Activated effector memory CD4-positive, alpha-beta T cell treated with anti-CD3 and anti-CD28 coated beads, Interleukin-2, amount 50 U/mL, for 16 hours (primary cell): Measurements from ENCODE around the gene TJP3.
"Not testable (repeated sequence)": the region's sequence is repeated elsewhere in the genome, so short reads cannot be mapped to it uniquely, and the experiment has no call there.

Experiments
- DNase-seq: peaks from one replicate; pipeline ENCODE4 v3.0.0-alpha.2; 2020

The TJP3 gene

DNA sequence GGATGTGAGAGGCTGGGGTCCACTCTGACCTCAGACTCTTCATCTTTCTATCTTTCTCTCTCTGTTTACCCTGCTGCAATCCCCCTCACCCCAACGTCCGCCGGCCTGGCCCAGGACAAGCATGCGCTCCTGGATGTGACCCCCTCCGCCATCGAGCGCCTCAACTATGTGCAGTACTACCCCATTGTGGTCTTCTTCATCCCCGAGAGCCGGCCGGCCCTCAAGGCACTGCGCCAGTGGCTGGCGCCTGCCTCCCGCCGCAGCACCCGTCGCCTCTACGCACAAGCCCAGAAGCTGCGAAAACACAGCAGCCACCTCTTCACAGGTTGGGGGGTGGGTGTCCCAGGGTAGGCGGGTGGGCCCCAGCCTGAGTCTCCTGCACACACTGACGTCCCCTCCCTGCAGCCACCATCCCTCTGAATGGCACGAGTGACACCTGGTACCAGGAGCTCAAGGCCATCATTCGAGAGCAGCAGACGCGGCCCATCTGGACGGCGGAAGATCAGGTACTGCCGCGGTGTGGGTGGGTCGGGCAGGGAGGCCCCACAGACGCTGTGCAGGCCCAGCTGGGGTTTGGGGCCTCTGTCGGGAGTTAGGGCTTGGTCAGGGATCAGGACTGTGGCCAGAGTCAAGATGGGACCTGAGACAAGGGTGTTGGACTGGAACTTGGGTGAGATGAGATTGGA, 38.3 kb downstream of the TJP3 start:
- no peak for DNase-seq

DNA sequence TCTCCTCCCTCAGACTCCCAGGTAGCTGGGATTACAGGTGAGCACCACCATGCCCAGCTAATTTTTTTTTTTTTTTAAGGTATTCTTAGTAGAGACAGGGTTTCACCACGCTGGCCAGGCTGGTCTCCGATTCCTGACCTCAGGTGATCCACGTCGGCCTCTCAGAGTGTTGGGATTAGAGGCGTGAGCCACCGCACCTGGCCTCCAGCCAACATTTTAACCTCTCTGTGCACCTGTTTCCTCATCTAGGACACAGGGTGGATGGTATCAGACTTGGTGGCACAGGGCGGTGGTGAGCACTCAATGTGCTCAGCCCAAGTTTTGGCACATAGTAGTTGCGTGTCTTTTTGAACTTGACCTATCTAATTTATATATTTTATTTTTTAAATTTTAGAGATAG, 40.8 kb downstream of the TJP3 start:
- no peak for DNase-seq

DNA sequence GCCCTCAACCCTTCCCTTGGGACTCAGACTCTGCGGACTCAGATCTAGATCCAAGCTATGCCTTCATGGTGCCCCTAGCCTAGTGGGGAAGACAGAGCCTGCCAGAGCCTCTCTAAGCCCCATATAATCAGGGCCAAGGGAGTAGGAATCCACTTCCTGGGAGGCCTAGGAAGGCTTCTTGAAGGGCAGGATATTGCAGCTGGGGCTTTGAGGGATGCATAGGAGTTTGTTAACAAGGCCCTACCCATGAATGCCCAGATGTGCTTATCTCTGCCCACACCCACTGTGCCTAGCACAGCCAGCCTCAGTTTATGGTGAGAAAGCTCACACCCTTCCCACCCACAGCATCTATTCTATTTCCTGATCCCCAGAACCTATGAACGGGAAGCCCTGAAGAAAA, 42.0 kb downstream of the TJP3 start:
- no peak for DNase-seq

DNA sequence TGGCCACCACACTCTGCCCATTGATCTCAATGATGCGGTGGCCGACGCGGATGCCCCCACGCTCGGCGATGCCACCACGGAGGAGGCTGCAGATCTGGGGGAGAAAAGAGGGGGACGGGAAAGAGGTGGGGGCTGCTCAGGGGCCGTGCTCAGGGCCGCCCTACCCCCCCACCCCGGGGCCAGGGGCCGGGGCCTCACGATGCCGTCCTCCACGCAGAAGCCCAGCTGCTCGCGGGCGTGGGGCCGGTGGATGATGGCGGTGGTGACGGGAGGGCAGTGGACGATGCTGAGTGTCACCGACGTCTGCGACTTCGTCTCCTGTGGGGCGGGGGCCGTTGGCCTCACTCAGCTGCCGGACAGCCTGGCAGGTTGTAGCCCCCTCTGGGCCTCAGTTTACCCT, 43.1 kb downstream of the TJP3 start:
- DNase-seq, result no peak

DNA sequence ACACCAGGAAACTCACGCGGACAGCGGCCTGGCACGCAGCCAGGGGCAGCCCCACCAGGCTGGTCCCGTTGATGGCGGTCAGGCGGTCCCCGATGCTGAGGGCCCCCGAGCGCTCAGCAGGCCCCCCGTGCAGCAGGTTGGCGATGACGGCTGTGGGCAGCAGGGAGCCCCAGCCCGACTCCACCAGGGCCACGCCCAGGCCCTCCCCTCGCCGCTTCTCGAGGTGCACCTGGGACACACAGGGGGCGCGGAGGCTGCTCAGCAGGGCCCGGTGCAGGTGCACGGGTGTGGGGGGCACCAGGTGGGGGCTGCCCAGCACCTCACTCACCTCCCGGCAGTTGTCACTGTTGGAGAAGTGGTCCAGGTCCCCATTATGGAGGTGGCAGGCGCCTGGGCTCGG, 44.3 kb downstream of the TJP3 start:
- no peak for DNase-seq

DNA sequence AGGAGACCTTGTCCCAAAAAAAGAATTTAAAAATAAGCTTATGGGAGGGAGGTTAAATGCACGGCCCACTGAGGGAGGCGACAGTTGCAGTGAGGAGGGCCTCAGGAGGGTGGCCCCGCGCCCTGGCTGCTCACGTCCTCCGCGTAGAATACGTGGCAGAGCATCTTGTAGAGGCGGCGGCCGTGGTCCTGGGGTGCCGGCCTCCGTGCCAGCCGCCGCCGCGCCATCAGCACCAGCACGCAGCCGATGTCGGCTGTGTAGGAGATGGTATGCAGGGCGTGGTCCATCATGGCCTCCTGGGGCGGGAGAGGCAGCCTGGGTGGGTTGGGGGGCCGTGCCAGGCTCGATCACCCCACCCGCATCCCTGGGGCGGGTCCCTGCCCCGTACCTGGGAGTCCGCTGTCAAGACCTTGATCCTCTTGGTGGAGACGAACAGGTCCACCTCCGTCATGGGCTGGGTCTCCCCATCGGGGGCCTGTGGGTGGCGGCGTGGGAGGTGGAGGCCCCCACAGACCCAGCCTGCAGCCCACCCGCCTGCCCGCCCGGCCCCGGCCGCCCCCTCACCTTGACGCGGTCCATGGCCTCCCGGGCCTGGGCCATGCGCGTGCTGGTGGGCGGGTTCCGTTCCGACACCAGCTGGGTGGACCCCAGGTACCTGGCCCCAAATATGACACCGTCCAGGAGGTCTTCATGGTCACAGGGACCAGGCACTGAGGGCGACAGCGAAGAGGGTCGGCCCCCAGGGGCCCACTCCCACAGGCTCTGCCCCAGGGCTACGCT, 45.6 kb downstream of the TJP3 start:
- DNase-seq, result no peak

DNA sequence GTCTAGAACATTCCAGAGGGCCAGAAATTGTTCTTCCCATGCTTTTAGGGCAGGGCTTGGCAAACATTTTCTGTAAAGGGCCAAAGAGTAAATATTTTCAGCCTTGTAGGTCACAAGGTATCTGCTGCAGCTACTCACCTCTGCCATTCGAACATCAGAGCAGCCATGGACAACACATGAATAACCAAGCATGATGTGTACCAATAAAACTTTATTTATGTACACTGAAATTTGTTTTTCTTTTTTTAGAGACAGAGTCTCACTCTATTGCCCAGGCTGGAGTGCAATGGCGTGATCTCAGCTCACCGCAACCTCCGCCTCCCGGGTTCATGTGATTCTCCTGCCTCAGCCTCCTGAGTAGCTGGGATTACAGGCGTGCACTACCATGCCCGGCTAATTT, 49.5 kb downstream of the TJP3 start:
- DNase-seq, result not testable (repeated sequence)

DNA sequence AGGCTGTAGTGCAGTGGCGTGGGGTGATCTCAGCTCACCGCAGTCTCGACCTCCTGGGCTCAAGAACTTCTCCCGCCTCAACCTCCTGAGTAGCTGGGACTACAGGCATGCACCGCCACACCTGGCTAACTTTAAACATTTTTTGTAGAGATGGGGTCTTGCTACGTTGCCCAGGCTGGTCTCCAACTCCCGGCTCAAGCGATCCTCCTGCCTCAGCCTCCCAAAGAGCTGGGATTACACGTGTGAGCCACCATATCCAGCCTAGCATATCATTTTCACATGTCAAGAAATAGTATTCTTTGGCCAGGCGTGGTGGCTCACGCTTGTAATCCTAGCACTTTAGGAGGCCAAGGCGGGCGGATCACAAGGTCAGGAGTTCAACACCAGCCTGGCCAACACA, 50.1 kb downstream of the TJP3 start:
- DNase-seq, result not testable (repeated sequence)

DNA sequence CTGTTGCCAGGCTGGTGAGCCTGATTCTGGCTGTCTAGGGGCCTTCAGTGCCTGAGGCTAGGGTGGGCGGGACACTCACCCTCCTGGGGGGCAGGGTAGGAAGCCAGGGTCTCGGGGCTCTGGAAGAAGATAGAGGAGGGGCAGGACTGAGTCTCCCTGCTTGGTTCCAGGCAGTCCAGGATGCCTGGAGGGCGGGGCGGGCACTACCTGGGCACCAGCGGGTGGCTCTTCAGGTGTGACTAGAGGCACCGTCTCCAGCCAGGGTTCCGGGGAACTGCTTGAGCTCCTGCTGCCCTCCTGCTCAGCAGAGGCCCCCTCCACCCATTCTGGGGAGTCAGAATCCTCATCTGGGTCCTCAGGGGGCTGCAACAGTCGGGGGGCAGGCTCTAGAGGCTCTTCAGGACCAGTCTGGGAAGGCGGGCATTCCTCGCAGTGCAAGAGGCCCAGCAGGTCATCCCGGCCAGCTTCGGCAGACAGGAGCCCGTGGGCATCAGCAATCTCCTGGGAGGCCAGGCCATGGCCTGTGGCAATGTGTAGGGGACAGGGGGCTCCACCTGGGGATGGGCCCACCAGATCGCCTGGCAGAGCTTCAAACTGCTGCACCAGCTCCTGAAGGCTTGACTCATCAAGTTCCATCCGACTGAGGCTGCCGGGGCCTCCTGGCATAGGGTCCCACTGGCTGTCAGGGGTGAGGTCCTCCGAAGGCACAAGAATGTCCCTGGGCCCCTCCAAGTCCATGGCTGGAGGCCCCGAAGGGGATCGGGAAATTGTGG, 51.5 kb downstream of the TJP3 start:
- no peak for DNase-seq

DNA sequence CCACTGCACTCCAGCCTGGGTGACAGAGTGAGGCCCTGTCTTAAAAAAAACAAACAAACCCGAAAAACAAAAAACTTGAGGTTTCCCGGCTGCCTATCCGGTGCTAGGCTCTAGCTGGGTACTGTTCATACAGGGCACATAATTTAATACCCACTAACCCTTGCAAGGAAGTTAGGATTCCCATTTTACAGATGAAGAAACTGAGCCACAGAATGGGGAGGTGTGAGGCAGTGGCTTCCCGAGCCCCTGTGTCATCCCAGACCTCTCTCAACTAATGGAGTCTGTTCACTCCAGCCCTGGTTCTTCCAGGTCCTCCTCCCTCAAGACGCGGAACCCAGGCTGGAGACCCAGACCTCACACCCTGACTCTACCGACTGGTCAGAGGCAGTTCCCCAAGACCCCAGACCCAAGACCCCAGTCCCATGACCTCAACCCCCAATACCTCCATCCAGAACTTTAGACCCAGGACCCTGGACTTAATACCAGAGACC, 52.7 kb downstream of the TJP3 start:
- peak; percentile 70 for DNase-seq

DNA sequence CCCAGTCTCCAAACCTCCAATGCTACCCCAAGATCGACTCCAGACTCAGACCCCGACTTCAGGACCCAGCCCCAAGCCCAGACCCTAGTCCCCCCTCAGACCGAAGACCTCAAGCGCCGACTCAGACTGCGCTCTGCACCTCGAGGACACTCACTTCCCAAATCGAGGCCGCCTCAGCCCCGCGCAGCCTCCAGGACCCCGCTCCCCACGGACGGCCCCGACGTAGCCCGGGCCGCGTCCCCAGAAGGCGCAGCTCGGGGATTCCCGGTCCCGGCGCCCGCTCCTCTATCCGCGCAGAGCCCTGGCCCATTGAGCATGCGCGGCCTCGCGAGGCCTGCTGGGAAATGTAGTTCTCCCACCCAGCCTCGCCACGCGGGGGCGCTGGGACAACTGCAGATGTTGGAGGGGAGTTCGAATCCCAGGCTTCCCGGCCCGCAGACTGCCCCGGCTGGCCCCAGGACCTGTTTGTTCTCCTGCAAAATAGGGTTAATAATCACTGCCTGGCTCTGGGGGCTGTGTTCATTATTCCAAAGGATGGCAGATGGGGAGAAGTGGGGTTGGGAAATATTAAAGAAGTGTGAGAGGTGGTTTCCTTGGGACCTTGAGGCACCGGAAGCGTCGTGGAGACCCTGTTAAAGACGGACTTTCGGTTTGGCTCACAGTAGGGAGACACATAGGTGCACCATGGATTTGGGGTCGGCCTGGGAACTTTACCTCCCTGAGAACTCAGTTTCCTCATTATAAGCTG, 53.4 kb downstream of the TJP3 start, which contains the start of gene APBA3:
Gene APBA3 (minus strand): TSS at position 311 of the 748 bp plus-strand sequence. CDS start 1,428 bp downstream, outside the sequence.
- DNase-seq, result peak; percentile 99

DNA sequence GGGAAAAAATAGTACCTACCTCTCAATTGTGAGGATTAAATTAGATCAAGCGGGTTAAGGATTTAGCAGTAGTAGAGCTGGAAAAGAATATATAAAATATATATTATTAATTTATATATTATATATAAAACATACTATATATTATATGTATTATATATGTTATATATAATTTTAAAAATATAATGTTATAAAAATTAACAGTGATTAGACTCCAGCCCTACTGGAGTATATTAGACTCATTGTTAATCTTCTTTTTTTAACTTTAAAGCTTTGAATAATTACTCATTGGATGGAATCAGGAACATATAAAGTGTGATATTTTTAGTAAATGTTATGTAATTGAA, 53.9 kb downstream of the TJP3 start:
- no peak for DNase-seq

DNA sequence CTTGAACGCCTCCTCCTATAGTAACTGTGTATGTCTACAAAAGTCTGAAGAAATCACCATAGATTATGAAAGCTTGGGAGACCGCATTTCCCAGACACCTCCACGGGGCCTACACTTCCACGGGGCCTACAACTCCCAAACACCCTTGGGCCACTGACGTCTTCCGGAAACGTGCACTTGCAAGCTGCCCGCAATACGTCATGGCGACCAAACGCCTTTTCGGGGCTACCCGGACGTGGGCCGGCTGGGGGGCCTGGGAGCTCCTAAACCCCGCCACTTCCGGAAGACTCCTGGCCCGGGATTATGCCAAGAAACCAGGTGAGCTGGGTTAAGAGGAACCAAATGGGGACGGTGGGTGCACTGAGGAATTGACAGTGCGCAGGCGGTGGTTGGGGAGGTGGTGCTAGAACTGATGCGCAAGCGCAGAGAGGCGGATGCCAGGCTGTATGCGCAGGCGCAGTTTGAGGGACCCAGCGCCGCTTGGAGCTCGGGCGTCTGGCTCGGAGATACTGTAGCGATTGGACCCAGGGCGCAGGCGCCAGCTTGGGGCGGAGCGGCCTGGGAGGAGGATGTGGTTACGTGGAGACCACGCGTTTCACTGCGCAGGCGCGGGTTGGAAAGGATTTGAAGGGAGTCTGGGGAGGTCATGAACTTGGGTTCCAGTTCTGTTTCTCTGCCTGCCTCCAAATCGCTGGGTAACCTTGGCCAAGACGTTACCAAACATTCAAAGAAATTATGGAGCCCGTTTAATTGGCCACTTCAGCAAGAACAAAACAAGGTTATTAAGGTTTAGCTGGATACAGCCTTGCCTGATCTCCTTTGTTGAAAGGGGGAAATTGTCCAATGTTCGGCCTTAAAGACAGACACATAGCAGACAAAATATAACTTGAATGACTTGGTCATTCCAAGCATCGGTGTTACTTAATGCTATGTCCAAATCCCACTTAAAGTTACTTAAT, 54.6 kb downstream of the TJP3 start, which contains the start of gene MRPL54:
Gene MRPL54 (plus strand): TSS at position 182 of the 959 bp plus-strand sequence. CDS start 19 bp downstream, at position 201.
- DNase-seq, result peak; percentile 100

DNA sequence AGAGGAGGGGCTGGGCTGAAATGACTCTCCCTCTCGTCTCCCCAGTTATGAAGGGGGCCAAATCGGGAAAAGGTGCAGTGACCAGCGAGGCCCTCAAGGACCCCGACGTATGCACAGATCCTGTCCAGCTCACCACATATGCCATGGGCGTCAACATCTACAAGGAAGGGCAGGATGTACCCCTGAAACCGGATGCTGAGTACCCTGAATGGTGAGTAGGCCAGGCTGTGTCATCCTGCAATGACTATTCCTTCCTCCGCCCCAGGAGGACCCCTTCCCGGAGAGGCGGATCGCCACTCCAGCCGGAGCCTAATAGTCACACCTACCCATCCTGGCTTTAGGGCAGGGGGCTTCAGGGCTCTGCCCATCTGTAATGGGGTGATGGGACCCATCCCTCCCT, 56.9 kb downstream of the TJP3 start:
- no peak for DNase-seq

DNA sequence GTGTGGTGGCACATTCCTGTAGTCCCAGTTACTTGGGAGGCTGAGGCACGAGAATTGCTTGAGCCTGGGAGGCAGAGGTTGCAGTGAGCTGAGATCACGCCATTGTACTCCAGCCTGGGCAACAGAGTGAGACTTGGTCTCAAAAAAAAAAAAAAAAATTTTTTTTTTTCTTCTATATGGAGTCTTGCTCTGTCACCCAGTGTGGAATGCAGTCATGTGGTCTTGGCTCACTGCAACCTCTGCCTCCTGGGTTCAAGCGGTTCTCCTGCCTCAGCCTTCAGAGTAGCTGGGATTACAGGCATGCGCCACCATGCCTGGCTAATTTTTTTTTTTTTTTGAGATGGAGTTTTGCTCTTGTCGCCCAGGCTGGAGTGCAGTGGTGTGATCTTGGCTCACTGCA, 57.6 kb downstream of the TJP3 start:
- not testable (repeated sequence) for DNase-seq

DNA sequence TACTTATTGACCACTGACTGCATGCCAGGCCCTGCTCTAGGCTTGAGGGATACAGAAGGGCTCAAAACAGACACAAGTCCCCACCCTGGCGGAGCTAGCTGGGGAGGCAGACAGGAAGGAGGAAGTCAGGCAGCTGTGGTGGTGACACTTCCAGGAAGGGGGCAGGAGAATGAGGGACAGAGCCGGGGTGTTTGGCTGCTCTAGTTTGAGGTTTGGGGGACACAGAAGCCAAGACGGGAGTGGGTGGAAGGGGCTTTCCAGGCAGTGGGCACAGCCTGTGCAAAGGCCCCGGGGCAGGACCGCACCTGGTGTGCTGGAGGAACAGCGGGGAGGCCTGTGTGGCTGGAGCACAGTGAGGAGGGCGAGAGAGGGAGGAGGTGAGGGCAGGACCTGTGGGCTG, 58.3 kb downstream of the TJP3 start:
- no peak for DNase-seq

DNA sequence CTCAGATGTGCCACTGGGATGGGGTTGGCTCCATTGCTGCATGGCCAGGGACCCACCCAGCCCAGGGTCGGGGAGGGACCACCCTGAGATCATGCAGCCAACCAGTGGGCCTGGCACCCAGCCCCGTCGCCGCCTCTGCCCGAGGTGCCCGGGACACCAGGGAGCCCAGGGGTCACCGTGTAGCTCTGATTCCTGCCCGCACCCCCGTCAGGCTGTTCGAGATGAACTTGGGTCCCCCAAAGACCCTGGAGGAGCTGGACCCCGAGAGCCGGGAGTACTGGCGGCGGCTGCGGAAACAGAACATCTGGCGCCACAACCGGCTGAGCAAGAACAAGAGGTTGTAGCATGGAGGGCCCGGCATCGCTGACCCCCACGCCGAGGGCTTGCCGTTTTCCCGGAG, 58.9 kb downstream of the TJP3 start:
- no peak for DNase-seq

DNA sequence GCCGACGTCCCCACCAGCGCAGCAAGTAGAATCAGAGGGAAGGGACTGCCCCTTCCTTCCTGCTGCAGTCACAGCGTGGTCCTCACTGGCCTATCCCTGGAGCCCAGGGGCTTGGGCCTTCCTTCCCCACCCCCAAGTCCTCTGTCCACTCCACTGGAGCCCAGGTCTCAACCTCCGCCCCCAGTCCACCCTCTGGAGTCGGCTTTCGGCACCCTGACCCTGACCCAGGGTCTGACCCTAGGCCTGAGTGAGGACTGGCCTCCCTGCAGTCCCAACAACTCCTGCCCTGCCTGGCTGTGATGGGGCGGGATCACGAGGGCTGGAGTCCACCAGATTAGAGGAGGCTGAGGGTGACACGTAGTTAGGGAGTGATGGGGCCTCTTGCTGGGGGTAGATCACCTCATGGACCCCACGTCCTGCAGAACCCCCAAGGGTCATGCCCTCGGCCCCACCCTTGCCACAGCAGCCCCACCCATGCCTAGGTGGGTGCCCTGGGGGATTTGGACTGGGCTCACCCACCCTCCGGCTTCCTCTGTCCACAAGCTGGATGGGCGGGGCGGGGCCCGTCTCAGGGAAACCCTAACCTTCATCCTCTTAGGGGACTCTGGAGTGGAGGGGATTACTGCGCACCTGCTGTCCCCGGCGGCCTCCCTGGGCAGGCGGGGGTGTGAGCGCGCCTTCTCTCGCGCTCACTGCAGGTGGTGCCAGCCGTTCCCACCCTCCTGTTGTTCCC, 60.0 kb downstream of the TJP3 start:
- DNase-seq, result no peak

DNA sequence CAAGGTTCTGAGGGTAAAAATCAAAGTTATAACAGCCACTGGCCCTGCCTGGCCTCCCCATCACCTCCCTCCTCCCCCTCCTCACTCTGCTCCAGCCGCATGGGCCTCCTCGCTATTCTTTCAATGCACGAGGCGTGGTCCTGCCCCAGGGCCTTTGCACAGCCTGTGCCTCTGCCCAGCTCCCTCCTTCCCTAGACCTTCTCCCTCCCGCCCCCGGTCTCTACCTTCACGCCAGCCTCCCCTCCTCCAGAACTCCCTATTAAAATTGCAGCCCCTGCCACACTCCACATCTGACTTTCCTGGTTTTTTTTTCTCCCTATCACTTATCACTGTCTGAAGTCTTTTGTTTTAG, 60.5 kb downstream of the TJP3 start:
- DNase-seq, result no peak

DNA sequence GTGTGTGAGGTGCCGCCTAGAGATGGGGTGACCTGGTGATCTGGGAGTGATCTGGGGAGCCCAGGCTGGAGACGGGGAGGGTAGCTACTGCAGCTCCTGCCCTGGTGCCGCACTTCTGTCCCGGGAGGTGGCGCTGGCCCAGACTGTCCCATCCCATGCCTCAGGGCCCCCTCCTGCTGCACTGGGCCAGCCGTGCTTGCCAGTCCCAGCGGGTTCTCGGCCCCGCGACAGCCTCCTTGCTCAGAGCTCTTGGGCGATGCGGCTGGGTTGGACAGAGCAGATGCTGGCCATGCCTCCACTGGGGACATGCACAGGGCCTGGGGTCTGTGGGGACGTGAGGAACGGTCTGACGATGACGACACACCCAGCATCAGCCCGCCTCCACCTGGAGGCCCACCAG, 61.3 kb downstream of the TJP3 start:
- no peak for DNase-seq
